HFF-Myc (cell line): ENCODE results near the gene ATP5ME.

ENCODE experiments used
- DNase-seq: peaks from one replicate; pipeline ENCODE4 v3.0.0-alpha.2; 2011; ENCODE audit warnings: low read depth; ENCODE audit errors: extremely low read depth
- H3K4me3 ChIP-seq: replicated peaks from 2 replicates; pipeline ENCODE4 v1.5.1; 2011; ENCODE audit warnings: low read depth, mild to moderate bottlenecking, control low read depth, low read length
- CTCF ChIP-seq: IDR thresholded peaks from 2 replicates; pipeline ENCODE4 v1.5.1; 2012; ENCODE audit warnings: mild to moderate bottlenecking, low read depth, low read length, control low read depth; ENCODE audit errors: missing control alignments

ATP5ME gene

DNA sequence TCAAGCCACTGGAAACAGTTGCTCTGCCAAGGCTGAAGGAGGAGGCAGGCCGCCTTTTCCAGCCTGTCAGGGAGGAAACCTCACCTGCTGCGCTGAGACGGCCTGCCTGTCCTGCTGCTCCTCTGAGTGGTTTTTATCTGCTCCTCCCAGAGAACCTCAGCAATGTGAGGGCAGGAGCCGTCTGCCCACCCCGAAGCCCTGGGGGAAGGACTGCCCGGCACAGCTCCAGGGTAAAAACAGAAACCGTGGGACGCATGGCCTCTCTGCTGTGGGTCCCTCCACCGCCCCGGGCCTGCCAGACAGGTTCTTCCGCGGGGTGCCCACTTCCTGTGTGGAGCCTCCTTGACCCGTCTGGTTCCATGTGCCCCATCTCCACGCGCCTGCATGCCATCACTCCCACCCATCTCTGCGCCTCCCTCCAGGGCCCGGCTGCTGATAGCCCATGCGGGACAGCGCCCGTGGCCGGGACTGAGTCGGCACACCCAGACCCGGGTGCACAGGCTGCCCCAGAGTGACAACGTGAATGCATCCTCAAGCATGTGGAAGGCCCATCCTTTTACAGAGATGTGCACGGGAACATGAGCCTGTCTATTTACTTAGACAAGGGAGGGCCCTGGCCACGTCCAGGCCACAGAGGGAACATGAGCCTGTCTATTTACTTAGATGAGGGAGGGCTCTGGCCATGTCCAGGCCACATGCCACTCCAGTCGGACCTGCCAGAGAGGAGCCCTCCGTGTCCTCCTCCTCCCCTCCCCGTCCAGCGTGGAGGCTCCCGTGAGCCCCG, 18.9 kb upstream of the ATP5ME start:
- no peak overlapping the region for H3K4me3 ChIP-seq
- no peak for DNase-seq
- no peak for TF ChIP-seq CTCF

GRCh38 chr4:689723-690122, 15.6 kb upstream of the ATP5ME start:
- H3K4me3 ChIP-seq: no peak overlapping the region
- TF ChIP-seq CTCF: no peak

GRCh38 chr4:688854-689681, 15.0 kb upstream of the ATP5ME start, which contains the start of gene SLC49A3:
Gene SLC49A3, minus strand, starts transcription at chr4:689151. Its CDS starts 24 bp downstream, at chr4:689127.
- no peak for DNase-seq
- H3K4me3 ChIP-seq: no peak within 1 kb of the TSS
- TF ChIP-seq CTCF: no peak

More at GRCh38 chr4:689723-690122, 15.6 kb upstream of the ATP5ME start:
- no peak for DNase-seq

DNA sequence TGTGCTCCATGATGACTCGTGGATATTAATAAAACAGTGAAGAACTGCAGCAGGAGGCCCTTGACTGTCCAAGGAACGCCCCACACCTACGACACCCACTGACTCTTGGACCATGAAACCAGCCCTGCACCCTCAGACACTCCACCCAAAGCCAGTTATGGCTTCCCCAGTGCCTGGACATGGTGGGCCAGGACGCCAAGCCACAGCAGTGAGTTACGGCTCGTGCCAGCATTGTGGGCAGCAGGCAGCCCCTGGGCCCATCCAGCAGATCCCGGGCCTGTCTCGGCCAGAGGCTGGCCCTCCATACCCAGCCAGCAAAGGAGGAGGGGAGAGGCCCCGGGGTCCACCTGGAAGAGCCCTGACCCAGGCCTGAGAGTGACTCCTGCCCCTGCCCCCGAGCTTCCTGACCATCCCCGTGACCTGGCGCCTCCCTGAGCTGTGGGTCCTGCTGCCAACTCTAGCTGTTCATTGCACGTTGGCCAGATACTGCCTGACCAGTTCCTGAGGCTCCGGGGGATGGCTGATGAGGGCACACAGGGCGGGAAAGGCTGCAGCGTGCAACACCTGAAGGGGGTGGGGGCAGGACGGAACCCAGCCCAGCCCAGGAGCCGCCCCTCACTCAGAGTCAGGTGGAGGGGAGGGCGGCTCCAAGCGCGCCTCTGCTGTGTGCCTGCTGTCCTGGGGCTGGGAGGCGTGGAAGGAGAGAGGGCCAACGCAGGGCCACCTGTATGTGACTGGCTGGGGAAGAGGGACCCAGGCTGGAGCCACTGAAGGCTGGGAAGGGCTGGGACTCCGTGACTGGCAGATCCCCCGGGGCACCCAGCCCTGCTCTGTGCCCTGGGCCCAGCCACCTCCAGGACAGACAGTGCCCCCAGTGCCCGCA, 14.1 kb upstream of the ATP5ME start:
- no peak for TF ChIP-seq CTCF
- DNase-seq: no peak
- no peak overlapping the region for H3K4me3 ChIP-seq

DNA sequence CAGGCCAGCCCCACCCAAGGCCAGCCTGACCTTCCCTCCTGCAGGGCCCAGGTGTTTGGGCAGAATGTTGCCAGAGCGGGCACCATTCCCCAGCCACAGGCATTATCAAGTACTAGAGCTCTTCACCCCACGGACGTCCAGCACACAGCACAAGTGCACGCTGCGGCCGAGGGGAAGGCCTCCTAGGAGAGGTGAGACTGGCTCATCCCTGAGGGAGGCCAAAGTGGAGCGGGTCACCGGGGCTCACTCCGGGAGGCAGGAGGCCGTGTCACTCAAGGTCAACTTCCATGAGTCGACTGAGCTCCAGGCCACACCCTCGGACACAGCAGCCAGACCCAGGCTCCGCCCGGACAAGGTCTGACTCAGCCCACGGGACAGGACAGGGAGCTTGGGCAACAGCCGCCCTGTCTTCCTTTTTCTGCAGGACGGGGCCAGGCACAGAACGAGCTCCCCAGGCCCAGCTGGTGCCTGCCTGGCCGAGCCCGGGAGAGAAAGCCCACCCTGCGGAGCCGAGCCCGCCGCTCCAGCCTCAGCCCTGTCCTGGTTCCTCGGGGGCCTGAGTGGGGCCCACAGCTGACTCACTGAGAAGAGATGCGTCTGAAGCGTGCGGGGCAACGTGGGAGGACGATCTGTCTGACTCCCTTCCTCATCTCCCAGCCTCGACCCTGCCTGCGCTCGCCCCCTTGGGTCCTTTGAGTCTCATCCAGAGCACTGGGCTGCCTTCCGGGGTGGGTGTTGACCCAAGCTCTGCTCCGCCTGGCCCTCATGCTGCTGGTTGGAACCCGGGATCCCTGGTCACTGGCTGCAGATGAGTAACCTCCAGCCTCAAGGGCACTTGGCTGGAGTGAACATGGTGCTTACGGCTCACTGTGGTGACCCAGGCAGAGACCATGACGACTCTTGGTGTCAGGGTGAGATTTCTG, 13.2 kb upstream of the ATP5ME start:
- DNase-seq: peak; percentile 57
- TF ChIP-seq CTCF: no peak
- no peak overlapping the region for H3K4me3 ChIP-seq
